ENCODE results near the gene MBNL1. TPM values are rescaled to one million over a fixed set of nuclear protein-coding genes. Genes with fewer than 3 reads are reported as not detected.

The MBNL1 gene
- polyA plus RNA-seq, 1 experiment = 203 TPM

DNA sequence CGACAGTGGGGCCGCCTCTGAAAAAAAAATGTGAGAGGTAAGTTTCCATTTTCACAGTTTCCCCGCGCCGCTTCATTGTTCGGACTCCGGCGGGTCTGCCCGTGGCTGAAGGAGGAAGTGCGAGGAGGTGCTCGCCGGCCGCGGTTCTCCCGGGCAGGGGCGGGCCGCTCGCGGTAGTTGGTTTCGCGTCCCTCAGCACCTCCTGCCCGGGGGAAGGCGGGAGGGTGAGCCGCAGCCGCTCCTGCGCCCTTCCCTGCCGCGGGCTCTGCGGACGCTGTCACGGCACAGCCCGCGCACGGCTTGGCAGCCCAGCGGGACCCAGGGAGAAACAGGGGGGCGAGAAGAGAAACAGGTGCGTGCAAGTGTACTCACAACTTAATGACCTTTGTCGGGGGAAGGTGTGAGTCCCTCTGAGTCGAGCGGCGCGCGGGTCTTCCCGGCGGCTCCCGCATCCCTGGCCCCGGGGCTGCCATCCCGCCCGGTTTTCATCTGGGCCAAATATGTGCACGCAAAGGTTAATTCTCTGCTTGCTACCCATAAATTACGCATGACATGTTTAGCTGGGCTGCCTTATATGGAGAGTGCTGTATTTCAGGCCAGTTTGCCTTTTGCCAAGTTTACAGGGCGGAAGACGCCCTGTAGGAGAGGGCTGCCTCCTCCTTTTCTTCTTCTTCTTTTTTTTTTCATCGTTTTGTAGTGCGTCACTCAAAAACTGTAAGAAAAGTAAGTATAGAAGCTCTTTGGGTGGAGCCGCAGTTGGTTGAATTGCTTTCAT lies 514 bp downstream of the MBNL1 start:
- Histone ChIP-seq H3K27me3 (ENCODE audit: control insufficient read depth, insufficient read depth, low read length) (no peaks in the 10 kb centered on the region), H3K4me3 (ENCODE audit: low read depth, low read length) (peak overlapping the region; percentile 76), H3K36me3 (ENCODE audit: control insufficient read depth, insufficient read depth, low read length) (no peaks in the 10 kb centered on the region)
- TF ChIP-seq, protein P1, sequence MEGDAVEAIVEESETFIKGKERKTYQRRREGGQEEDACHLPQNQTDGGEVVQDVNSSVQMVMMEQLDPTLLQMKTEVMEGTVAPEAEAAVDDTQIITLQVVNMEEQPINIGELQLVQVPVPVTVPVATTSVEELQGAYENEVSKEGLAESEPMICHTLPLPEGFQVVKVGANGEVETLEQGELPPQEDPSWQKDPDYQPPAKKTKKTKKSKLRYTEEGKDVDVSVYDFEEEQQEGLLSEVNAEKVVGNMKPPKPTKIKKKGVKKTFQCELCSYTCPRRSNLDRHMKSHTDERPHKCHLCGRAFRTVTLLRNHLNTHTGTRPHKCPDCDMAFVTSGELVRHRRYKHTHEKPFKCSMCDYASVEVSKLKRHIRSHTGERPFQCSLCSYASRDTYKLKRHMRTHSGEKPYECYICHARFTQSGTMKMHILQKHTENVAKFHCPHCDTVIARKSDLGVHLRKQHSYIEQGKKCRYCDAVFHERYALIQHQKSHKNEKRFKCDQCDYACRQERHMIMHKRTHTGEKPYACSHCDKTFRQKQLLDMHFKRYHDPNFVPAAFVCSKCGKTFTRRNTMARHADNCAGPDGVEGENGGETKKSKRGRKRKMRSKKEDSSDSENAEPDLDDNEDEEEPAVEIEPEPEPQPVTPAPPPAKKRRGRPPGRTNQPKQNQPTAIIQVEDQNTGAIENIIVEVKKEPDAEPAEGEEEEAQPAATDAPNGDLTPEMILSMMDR (IDR thresholded peaks at IDR 0.05; ENCODE audit: insufficient read depth, low read depth, low read length) = no peak
- peak; percentile 74 for DNase-seq (ENCODE audit: low read depth)
- CTCF ChIA-PET = interaction anchor here (1.3 kb wide), 1 partner anchor 142 kb away, joined by 3 read pairs; no protein-coding TSS in a partner anchor
- POLR2A ChIA-PET = interaction anchor here (0.6 to 1.2 kb wide), 6 partner anchors 44 to 243 kb away, joined by 3 to 20 read pairs (median 8); no protein-coding TSS in a partner anchor

DNA sequence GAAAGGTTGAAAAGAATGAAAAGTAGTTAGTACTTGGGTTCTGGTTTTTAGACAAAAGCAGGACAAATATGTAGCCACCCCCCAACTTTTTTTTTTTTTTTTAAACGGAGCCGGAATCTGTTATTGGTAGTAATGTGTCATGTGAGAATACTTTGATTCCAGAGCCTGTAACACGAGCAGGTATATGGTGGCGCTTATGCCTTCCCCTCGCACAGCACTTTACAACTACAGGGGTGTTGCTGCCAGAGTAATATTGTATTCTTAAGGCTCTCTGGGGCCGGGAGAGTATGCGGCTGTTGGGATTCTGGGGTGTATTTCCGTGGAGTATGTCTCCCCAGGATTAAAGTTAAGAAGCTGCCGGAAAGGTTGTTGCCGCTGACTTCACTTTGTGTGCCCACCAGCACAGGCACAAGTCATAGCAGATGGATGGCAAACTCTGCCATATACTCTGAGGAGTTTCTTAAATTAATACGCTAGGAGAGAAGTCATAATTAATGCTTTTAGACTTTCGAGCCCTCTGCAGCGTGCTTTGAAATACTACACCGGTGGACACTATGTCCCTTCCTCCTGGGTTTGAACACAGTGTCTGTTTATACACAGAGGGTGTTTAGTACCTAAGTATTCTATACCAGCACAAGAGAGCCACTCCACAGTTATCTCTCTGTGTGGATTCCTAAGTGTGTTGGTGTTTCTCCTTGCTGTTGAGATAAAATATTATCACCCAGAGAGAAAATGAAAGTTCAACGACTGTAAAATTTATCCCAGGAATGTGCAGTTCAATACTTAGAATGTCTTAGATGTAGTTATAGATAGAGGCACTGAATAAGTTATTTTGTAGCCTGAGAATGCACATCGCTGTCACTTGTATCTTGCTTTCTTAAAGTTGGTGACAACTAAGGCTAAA lies 1.4 kb downstream of the MBNL1 start:
- TF ChIP-seq, protein P1 (IDR thresholded peaks at IDR 0.05; ENCODE audit: insufficient read depth, low read depth, low read length) = no peak
- CTCF ChIA-PET = no interaction called here
- DNase-seq (ENCODE audit: low read depth) = no peak
- H3K4me3 ChIP-seq (ENCODE audit: low read depth, low read length) = peak overlapping the region; percentile 76
- POLR2A ChIA-PET = interaction anchor here (0.6 to 1.2 kb wide), 6 partner anchors 43 to 244 kb away, joined by 3 to 20 read pairs (median 8); no protein-coding TSS in a partner anchor
- H3K36me3 ChIP-seq (ENCODE audit: control insufficient read depth, insufficient read depth, low read length) = no peaks in the 10 kb centered on the region
- no peaks in the 10 kb centered on the region for H3K27me3 ChIP-seq (ENCODE audit: control insufficient read depth, insufficient read depth, low read length)

GRCh38 chr3:152270937-152271336 lies 2.2 kb downstream of the MBNL1 start:
- TF ChIP-seq, protein P1 (IDR thresholded peaks at IDR 0.05; ENCODE audit: insufficient read depth, low read depth, low read length) = no peak
- Histone ChIP-seq H3K4me3 (ENCODE audit: low read depth, low read length) (peak overlapping the region; percentile 76), H3K36me3 (ENCODE audit: control insufficient read depth, insufficient read depth, low read length) (no peaks in the 10 kb centered on the region), H3K27me3 (ENCODE audit: control insufficient read depth, insufficient read depth, low read length) (no peaks in the 10 kb centered on the region)
- ChIA-PET CTCF (interaction anchor here (1.0 kb wide), 1 partner anchor 150 kb away, joined by 3 read pairs; no protein-coding TSS in a partner anchor), POLR2A (no interaction called here)
- no peak for DNase-seq (ENCODE audit: low read depth)

DNA sequence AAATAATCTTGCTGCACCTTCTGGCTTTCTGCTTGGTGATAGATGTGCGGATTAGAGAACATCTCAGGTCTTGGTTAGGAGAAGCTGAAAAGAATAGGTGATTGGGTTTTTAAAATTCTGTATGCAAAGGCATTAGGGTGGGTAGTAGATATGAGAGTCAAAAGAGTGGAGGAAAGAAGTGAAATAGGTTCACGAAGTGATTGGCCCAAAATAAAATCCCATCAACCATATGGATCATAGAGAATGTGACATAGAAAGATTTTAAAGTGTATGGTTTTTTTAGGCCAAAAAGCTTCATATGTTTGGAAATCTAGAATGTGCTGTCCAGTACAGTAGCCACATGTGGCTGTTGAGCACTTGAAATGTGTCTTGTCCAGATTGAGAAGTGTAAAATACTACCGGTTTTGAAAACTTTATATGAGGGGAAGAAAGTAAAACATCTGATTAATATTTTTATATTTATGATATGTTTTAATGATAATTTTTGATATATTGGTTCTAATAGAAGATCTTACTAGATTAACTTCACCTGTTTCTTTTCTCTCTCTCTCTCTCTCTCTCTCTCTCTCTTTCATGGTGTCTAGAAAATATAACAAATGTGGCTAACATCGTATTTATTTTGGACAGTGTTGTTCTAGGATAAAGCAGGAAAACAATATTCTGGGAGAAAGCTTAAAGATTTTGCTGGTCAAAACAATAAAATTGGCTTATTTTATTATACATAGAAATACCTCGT lies 2.9 kb downstream of the MBNL1 start:
- no peaks in the 10 kb centered on the region for H3K27me3 ChIP-seq (ENCODE audit: control insufficient read depth, insufficient read depth, low read length)
- ChIA-PET CTCF (interaction anchor here (1.0 kb wide), 1 partner anchor 151 kb away, joined by 3 read pairs; no protein-coding TSS in a partner anchor), POLR2A (no interaction called here)
- no peaks in the 10 kb centered on the region for H3K36me3 ChIP-seq (ENCODE audit: control insufficient read depth, insufficient read depth, low read length)
- TF ChIP-seq, protein P1 (IDR thresholded peaks at IDR 0.05; ENCODE audit: insufficient read depth, low read depth, low read length) = no peak
- DNase-seq (ENCODE audit: low read depth) = no peak
- H3K4me3 ChIP-seq (ENCODE audit: low read depth, low read length) = peak overlapping the region; percentile 76

Measured in BJ (cell line).